PC-9 (cell line): ENCODE data around the gene TTLL3. TPM values are rescaled to one million over a fixed set of nuclear protein-coding genes. Genes with fewer than 3 reads are reported as not detected.

Experiments used
- BruUV-seq: library from RNA; stranded (reverse); fragments of 400-500 nt; replicated peaks from 2 replicates; lab custom pipeline; 2021; lab: Mats Ljungman, UMichigan
- CTCF ChIA-PET: fragments of 300-600 bp; sonication (Branson Sonifier 250); formaldehyde crosslinking; loops from one replicate; lab custom pipeline; 2022; ENCODE audit warnings: antibody characterized with exemption; lab: Charles Lee
- POLR2A ChIA-PET: fragments of 300-600 bp; sonication (Branson Sonifier 250); formaldehyde crosslinking; loops from one replicate; lab custom pipeline; 2022; ENCODE audit warnings: antibody characterized with exemption; ENCODE audit not compliant: unreplicated experiment; lab: Charles Lee
- DNase-seq, 2 experiments: peaks; one replicate each; pipeline versions ENCODE4 v3.0.0 to v3.0.0-alpha.2; 2015 to 2022; ENCODE audit warnings: mixed read lengths in 1 of 2
- H2AFZ ChIP-seq: fragments of 200-600 bp; sonication (generic); 2 replicates; pipeline ENCODE4 v1.8.1; 2017; ENCODE audit warnings: antibody characterized with exemption
- H3F3A ChIP-seq: fragments of 200-600 bp; sonication (generic); 2 replicates; pipeline ENCODE4 v1.8.1; 2017; ENCODE audit warnings: antibody characterized with exemption, mild to moderate bottlenecking, low read depth; ENCODE audit not compliant: insufficient read depth
- H3K27ac ChIP-seq: fragments of 200-600 bp; sonication (generic); 2 replicates; pipeline ENCODE4 v1.6.1; 2016; ENCODE audit warnings: mixed run types
- H3K27me3 ChIP-seq: fragments of 200-600 bp; sonication (generic); 2 replicates; pipeline ENCODE4 v1.6.1; 2016; ENCODE audit warnings: low read depth, mixed run types; ENCODE audit not compliant: insufficient read depth
- H3K36me3 ChIP-seq: fragments of 200-600 bp; sonication (generic); 2 replicates; pipeline ENCODE4 v1.6.1; 2016; ENCODE audit warnings: low read depth, mixed run types
- H3K4me1 ChIP-seq: fragments of 200-600 bp; sonication (generic); replicated peaks from 2 replicates; pipeline ENCODE4 v1.6.1; 2016; ENCODE audit warnings: mixed run types; ENCODE audit not compliant: insufficient read depth
- H3K4me2 ChIP-seq: fragments of 200-600 bp; sonication (generic); 2 replicates; pipeline ENCODE4 v1.6.1; 2017; ENCODE audit warnings: mixed run types
- H3K4me3 ChIP-seq: fragments of 200-600 bp; sonication (generic); 2 replicates; pipeline ENCODE4 v1.6.1; 2016; ENCODE audit warnings: mixed run types
- H3K79me2 ChIP-seq: fragments of 200-600 bp; sonication (generic); 2 replicates; pipeline ENCODE4 v1.6.1; 2017; ENCODE audit warnings: low read depth, mixed run types
- H3K9me2 ChIP-seq: fragments of 200-600 bp; sonication (generic); 2 replicates; pipeline ENCODE4 v1.8.1; 2017; ENCODE audit warnings: mild to moderate bottlenecking; ENCODE audit not compliant: insufficient read depth
- H3K9me3 ChIP-seq: fragments of 200-600 bp; sonication (generic); 2 replicates; pipeline ENCODE4 v1.8.1; 2016; ENCODE audit warnings: low read depth; ENCODE audit not compliant: insufficient read depth
- H4K20me1 ChIP-seq: fragments of 200-600 bp; sonication (generic); 2 replicates; pipeline ENCODE4 v1.8.1; 2017; ENCODE audit not compliant: insufficient read depth
- EZH2 ChIP-seq: fragments of 200-600 bp; sonication (generic); IDR thresholded peaks from 2 replicates; pipeline ENCODE4 v1.8.0; 2017; ENCODE audit warnings: antibody characterized with exemption, low read depth
- intact Hi-C: fragments of 100-400 bp; cut with micrococcal nuclease; formaldehyde crosslinking; loops from one replicate; pipeline ENCODE4 v1.10.0; 2022; ENCODE audit not compliant: unreplicated experiment
- total RNA-seq: library from RNA; stranded (reverse); gene quantifications from 2 replicates; pipeline ENCODE4 v1.2.3, GENCODE V29; 2021
- TF ChIP-seq, protein P1 (sequence below): fragments of 200-600 bp; sonication (generic); conservative IDR thresholded peaks from 2 replicates; pipeline ENCODE4 v1.6.1; 2017; ENCODE audit warnings: mixed run types, antibody characterized with exemption, mild to moderate bottlenecking, moderate library complexity

TTLL3 gene
- total RNA-seq, 1 experiment from 2014 or later = 21.7 TPM

DNA sequence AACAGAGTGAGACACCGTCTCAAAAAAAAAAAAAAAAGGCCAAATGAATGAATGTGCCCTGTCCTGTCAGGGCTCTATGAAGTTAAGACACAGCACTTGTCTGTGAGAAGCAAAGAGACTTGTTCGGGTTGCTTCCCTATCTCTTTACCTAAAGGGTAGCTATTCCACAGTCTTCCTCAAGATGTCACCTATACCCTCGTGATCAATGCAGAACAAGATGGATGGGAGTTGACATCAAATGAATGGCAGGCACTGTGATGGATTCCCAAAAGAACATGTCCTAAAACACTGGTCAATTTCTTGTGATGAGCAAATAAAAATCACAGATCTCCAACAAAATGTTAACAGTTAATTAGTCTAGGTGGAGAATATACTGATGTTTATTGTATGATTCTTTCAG, 27.3 kb upstream of the TTLL3 start:
- no peaks in the 10 kb centered on the region for H3K9me2 ChIP-seq
- CTCF ChIA-PET = no interaction called here
- no peak overlapping the region for H2AFZ ChIP-seq
- no peaks in the 10 kb centered on the region for H3K9me3 ChIP-seq
- no TSS peak for BruUV-seq
- H3K4me3 ChIP-seq = no peak overlapping the region
- no peaks in the 10 kb centered on the region for H3K79me2 ChIP-seq
- no peaks in the 10 kb centered on the region for H3K4me1 ChIP-seq
- no peak overlapping the region for H3K4me2 ChIP-seq
- H4K20me1 ChIP-seq = no peaks in the 10 kb centered on the region
- intact Hi-C loops = no loop called here
- no peak for TF ChIP-seq EZH2
- TF ChIP-seq, protein P1, sequence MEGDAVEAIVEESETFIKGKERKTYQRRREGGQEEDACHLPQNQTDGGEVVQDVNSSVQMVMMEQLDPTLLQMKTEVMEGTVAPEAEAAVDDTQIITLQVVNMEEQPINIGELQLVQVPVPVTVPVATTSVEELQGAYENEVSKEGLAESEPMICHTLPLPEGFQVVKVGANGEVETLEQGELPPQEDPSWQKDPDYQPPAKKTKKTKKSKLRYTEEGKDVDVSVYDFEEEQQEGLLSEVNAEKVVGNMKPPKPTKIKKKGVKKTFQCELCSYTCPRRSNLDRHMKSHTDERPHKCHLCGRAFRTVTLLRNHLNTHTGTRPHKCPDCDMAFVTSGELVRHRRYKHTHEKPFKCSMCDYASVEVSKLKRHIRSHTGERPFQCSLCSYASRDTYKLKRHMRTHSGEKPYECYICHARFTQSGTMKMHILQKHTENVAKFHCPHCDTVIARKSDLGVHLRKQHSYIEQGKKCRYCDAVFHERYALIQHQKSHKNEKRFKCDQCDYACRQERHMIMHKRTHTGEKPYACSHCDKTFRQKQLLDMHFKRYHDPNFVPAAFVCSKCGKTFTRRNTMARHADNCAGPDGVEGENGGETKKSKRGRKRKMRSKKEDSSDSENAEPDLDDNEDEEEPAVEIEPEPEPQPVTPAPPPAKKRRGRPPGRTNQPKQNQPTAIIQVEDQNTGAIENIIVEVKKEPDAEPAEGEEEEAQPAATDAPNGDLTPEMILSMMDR = peak; percentile 38
- DNase-seq = no peak
- POLR2A ChIA-PET = no interaction called here
- H3K27me3 ChIP-seq = no peaks in the 10 kb centered on the region
- H3K27ac ChIP-seq = no peak overlapping the region
- H3F3A ChIP-seq = 0 out of 2 replicates have a peak, but pooled peaks cover 3% of the 10 kb centered on the region
- peaks cover 11% of the 10 kb centered on the region for H3K36me3 ChIP-seq

DNA sequence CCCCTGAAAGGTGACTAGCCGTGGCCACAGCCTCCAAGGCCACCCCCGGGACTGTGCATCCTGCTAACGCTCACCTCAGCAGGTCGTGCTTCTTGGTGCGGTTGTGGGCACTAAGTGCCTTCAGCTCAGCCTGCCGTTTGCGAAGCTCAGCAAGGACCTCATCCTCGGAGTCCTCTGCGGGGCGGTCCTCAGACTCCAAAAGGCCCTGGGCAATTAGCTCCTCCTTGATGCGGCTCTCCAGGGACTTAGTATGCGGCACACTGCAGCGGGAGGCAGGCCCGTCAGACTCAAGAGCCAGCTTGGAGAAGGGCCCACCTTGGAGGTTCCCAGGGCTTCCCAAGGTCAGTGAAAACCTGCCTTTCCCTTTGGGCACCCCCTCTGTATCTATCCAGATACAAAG, 26.1 kb upstream of the TTLL3 start:
- H3K9me3 ChIP-seq = no peaks in the 10 kb centered on the region
- POLR2A ChIA-PET = no interaction called here
- BruUV-seq = no TSS peak
- 0 out of 2 replicates have a peak, but pooled peaks cover 3% of the 10 kb centered on the region for H3F3A ChIP-seq
- TF ChIP-seq, protein P1 = no peak
- no peak for TF ChIP-seq EZH2
- no peak for DNase-seq
- H3K4me3 ChIP-seq = no peak overlapping the region
- H3K27ac ChIP-seq = no peak overlapping the region
- H4K20me1 ChIP-seq = no peaks in the 10 kb centered on the region
- H3K79me2 ChIP-seq = no peaks in the 10 kb centered on the region
- peaks cover 11% of the 10 kb centered on the region for H3K36me3 ChIP-seq
- no peak overlapping the region for H3K4me2 ChIP-seq
- intact Hi-C loops = no loop called here
- no peaks in the 10 kb centered on the region for H3K4me1 ChIP-seq
- no peak overlapping the region for H2AFZ ChIP-seq
- CTCF ChIA-PET = no interaction called here
- H3K9me2 ChIP-seq = no peaks in the 10 kb centered on the region
- no peaks in the 10 kb centered on the region for H3K27me3 ChIP-seq

DNA sequence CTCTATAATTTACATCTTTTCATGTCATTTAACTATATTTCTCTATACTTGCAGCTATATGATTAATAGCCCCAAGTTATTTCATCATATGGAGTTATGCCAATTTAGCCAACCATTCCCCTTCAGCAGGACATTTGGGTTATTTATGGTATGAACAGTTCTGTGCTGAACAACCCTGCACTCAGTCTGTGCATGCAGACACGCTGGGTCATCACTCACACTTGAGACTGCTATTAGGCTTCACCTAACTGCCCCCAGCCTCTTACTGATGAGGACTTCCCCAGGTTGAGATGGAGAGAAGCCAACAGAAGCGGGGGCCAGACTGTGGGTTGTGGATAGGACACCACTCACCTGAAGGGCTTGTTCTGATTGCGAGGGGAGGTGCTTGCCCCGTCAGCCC, 25.1 kb upstream of the TTLL3 start:
- TF ChIP-seq, protein P1 = no peak
- TF ChIP-seq EZH2 = no peak
- no peak for DNase-seq
- Histone ChIP-seq H3F3A (0 out of 2 replicates have a peak, but pooled peaks cover 3% of the 10 kb centered on the region), H3K4me1 (no peaks in the 10 kb centered on the region), H3K27me3 (no peaks in the 10 kb centered on the region), H3K4me3 (no peak overlapping the region), H3K4me2 (no peak overlapping the region), H3K27ac (no peak overlapping the region), H2AFZ (no peak overlapping the region), H3K79me2 (no peaks in the 10 kb centered on the region), H3K36me3 (peaks cover 15% of the 10 kb centered on the region), H4K20me1 (no peaks in the 10 kb centered on the region), H3K9me3 (no peaks in the 10 kb centered on the region), H3K9me2 (no peaks in the 10 kb centered on the region)
- BruUV-seq = no TSS peak
- POLR2A ChIA-PET = no interaction called here
- CTCF ChIA-PET = no interaction called here
- intact Hi-C loops = no loop called here
